ENCODE results near the gene PPP3CA. TPM values are rescaled to one million over a fixed set of nuclear protein-coding genes. Genes with fewer than 3 reads are reported as not detected.

Gene PPP3CA
- total RNA-seq = 10 to 100 TPM; 32.4 to 59.6 (median 47.8) TPM

DNA sequence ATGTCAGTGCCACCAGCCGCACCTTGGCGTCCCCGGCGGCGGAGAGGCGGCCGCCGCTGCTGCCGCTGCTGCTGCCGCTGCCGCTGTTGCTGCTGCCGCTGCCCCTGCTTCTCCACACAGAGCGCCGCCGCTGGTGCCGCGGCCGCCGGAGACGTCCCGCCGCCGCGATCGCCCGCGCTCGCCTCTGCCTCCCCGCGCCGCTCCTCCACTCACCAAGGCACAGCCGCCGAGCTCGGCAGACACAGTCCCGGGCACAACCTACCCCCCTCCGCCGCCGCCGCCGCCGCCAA lies at the start of gene PPP3CA:
PPP3CA (minus strand) TSS at position 260 of the 290 bp plus-strand sequence.
- no peaks in the 10 kb centered on the region for H3K27me3 ChIP-seq
- no peaks in the 10 kb centered on the region for H3K9me3 ChIP-seq
- no peaks in the 10 kb centered on the region for H3K36me3 ChIP-seq
- DNase-seq (ENCODE audit: low spot score in 2 of 2) = peak in 1 of 2 donors; percentile 31
- TF ChIP-seq POLR2A (IDR thresholded peaks at IDR 0.05) = no peak
- TF ChIP-seq, protein P1, sequence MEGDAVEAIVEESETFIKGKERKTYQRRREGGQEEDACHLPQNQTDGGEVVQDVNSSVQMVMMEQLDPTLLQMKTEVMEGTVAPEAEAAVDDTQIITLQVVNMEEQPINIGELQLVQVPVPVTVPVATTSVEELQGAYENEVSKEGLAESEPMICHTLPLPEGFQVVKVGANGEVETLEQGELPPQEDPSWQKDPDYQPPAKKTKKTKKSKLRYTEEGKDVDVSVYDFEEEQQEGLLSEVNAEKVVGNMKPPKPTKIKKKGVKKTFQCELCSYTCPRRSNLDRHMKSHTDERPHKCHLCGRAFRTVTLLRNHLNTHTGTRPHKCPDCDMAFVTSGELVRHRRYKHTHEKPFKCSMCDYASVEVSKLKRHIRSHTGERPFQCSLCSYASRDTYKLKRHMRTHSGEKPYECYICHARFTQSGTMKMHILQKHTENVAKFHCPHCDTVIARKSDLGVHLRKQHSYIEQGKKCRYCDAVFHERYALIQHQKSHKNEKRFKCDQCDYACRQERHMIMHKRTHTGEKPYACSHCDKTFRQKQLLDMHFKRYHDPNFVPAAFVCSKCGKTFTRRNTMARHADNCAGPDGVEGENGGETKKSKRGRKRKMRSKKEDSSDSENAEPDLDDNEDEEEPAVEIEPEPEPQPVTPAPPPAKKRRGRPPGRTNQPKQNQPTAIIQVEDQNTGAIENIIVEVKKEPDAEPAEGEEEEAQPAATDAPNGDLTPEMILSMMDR (IDR thresholded peaks at IDR 0.05) = no peak
- H3K4me1 ChIP-seq = peaks cover 0 to 4% of the 10 kb centered on the region in 2 donors
- intact Hi-C loops (cut with DNase I; ENCODE audit: low total_unique reads) = no loop called here
- H3K27ac ChIP-seq = peak within 1 kb of the TSS; percentile 93 to 96
- peak within 1 kb of the TSS; percentile 88 to 92 (median 91) for H3K4me3 ChIP-seq

GRCh38 chr4:101393256-101393655 lies 45.9 kb upstream of the PPP3CA start:
- no peaks in the 10 kb centered on the region for H3K36me3 ChIP-seq
- H3K4me1 ChIP-seq = no peaks in the 10 kb centered on the region
- no peaks in the 10 kb centered on the region for H3K9me3 ChIP-seq
- no peaks in the 10 kb centered on the region for H3K27me3 ChIP-seq
- no peak for DNase-seq (ENCODE audit: low spot score in 2 of 2)
- no peak overlapping the region for H3K4me3 ChIP-seq
- intact Hi-C loops (cut with DNase I; ENCODE audit: low total_unique reads) = no loop called here
- H3K27ac ChIP-seq = no peak overlapping the region
- TF ChIP-seq, protein P1 (IDR thresholded peaks at IDR 0.05) = no peak
- TF ChIP-seq POLR2A (IDR thresholded peaks at IDR 0.05) = no peak
- TF ChIP-seq POLR2AphosphoS5 (IDR thresholded peaks at IDR 0.05) = no peak

DNA sequence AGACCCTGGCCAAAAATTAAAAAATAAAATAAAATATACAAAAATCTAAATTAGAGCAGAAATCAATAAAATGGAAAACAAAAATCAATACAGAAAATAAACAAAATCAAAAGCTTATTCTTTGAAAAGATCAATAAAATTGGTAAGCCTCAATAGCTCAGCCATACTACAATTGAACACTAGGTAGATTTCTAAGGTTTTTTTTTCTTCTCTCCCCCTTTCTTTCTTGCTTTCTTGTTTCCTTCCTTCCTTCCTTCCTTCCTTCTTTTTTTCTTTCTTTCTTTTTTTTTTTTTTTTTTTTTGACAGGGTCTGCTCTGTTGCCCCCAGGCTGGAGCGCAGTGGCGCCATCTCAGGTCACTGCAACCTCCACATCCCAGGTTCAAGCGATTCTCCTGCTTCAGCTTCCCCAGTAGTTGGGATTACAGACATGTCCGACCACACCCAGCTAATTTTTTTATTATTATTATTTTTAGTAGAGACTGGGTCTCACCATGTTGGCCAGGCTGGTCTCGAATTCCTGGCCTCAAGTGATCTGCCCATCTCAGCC lies 23.4 kb upstream of the PPP3CA start:
- H3K36me3 ChIP-seq = no peaks in the 10 kb centered on the region
- TF ChIP-seq, protein P1 (IDR thresholded peaks at IDR 0.05) = no peak
- TF ChIP-seq POLR2A (IDR thresholded peaks at IDR 0.05) (no peak), POLR2AphosphoS5 (IDR thresholded peaks at IDR 0.05) (no peak)
- no peaks in the 10 kb centered on the region for H3K4me1 ChIP-seq
- H3K27me3 ChIP-seq = no peaks in the 10 kb centered on the region
- no peak overlapping the region for H3K27ac ChIP-seq
- no peak overlapping the region for H3K4me3 ChIP-seq
- no peak for DNase-seq (ENCODE audit: low spot score in 2 of 2)
- intact Hi-C loops (cut with DNase I; ENCODE audit: low total_unique reads) = no loop called here
- no peaks in the 10 kb centered on the region for H3K9me3 ChIP-seq

DNA sequence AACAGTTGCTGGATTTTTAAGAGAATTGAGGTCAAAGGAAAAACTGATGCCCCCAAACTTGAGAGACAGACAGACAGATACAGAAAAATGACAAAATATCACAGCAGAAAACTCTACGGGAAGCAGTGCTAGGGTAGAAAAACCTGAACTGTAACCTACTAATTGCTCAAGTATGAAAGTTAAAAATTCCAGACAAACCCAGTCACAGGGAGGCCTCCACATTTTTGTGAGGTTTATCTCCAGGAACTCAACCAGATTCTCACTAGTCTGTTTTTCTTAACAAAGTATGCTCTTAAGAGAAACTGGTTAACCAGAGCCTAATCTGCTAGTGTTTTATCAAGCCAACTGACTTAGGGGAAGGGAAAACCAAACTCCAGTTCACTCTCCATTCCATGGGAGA lies 19.9 kb upstream of the PPP3CA start:
- Histone ChIP-seq H3K4me3 (no peak overlapping the region), H3K36me3 (no peaks in the 10 kb centered on the region), H3K9me3 (no peaks in the 10 kb centered on the region), H3K27me3 (no peaks in the 10 kb centered on the region), H3K4me1 (no peaks in the 10 kb centered on the region), H3K27ac (no peak overlapping the region)
- no peak for DNase-seq (ENCODE audit: low spot score in 2 of 2)
- TF ChIP-seq POLR2A (IDR thresholded peaks at IDR 0.05) = no peak
- TF ChIP-seq POLR2AphosphoS5 (IDR thresholded peaks at IDR 0.05) = no peak
- TF ChIP-seq, protein P1 (IDR thresholded peaks at IDR 0.05) = no peak
- intact Hi-C loops (cut with DNase I; ENCODE audit: low total_unique reads) = no loop called here

DNA sequence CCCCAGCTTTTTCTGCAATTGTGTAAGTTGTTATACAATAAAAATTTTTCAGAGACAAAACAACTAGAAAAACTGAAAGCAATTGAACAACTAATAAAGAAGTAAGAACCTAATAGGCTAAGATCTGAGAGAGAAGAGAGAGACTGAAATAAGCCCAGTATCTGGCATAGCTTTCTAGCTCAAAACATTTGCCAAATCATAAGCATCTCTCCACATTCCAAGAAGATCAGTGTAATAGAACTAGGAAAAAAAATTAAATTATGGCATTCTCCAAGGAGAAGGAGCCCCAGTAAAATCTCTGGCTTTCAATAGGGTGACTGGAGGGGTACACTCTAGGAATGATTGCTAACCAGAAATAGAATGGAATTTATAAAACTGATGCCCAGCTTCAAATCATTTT lies 19.0 kb upstream of the PPP3CA start:
- intact Hi-C loops (cut with DNase I; ENCODE audit: low total_unique reads) = no loop called here
- TF ChIP-seq, protein P1 (IDR thresholded peaks at IDR 0.05) = no peak
- TF ChIP-seq POLR2A (IDR thresholded peaks at IDR 0.05) = no peak
- TF ChIP-seq POLR2AphosphoS5 (IDR thresholded peaks at IDR 0.05) = no peak

More for the DNA sequence above, 19.0 kb upstream of the PPP3CA start:
- Histone ChIP-seq H3K27me3 (no peaks in the 10 kb centered on the region), H3K36me3 (no peaks in the 10 kb centered on the region), H3K4me3 (no peak overlapping the region), H3K27ac (no peak overlapping the region), H3K4me1 (no peaks in the 10 kb centered on the region), H3K9me3 (no peaks in the 10 kb centered on the region)
- DNase-seq (ENCODE audit: low spot score in 2 of 2) = no peak

Data from breast epithelium (tissue), 4 donors.